ENCODE results near the gene JAKMIP1.
"Not testable (repeated sequence)": the region's sequence is repeated elsewhere in the genome, so short reads cannot be mapped to it uniquely, and the experiment has no call there.

JAKMIP1 gene

GRCh38 chr4:6013564-6013963, 186.8 kb downstream of the JAKMIP1 start:
- no peak for DNase-seq (ENCODE audit: low read depth, low spot score)

GRCh38 chr4:6012200-6012599, 188.1 kb downstream of the JAKMIP1 start:
- no peak for DNase-seq (ENCODE audit: low read depth, low spot score)

GRCh38 chr4:6011686-6012085, 188.7 kb downstream of the JAKMIP1 start:
- DNase-seq (ENCODE audit: low read depth, low spot score) = no peak

- no peak for DNase-seq (ENCODE audit: low read depth, low spot score)
These were observed 189.1 kb downstream of the JAKMIP1 start for GRCh38 chr4:6011271-6011671.

GRCh38 chr4:6010789-6011188, 189.6 kb downstream of the JAKMIP1 start:
- no peak for DNase-seq (ENCODE audit: low read depth, low spot score)

- no peak for DNase-seq (ENCODE audit: low read depth, low spot score)
These were observed 190.9 kb downstream of the JAKMIP1 start for GRCh38 chr4:6009452-6009851.

GRCh38 chr4:6008766-6009385, 191.5 kb downstream of the JAKMIP1 start:
- no peak for DNase-seq (ENCODE audit: low read depth, low spot score)

GRCh38 chr4:6008092-6008551, 192.2 kb downstream of the JAKMIP1 start:
- DNase-seq (ENCODE audit: low read depth, low spot score) = no peak

- no peak for DNase-seq (ENCODE audit: low read depth, low spot score)
These were observed 195.2 kb downstream of the JAKMIP1 start for GRCh38 chr4:6005175-6005574.

GRCh38 chr4:6003485-6003884, 196.9 kb downstream of the JAKMIP1 start:
- not testable (repeated sequence) for DNase-seq (ENCODE audit: low read depth, low spot score)

- no peak for DNase-seq (ENCODE audit: low read depth, low spot score)
These were observed 197.4 kb downstream of the JAKMIP1 start for GRCh38 chr4:6002926-6003325.

GRCh38 chr4:6002492-6002833, 197.9 kb downstream of the JAKMIP1 start:
- DNase-seq (ENCODE audit: low read depth, low spot score) = no peak

- no peak for DNase-seq (ENCODE audit: low read depth, low spot score)
These were observed 198.5 kb downstream of the JAKMIP1 start for GRCh38 chr4:6001680-6002491.

- no peak for DNase-seq (ENCODE audit: low read depth, low spot score)
These were observed 200.5 kb downstream of the JAKMIP1 start for GRCh38 chr4:5999830-6000365.

GRCh38 chr4:5999356-5999755, 201.0 kb downstream of the JAKMIP1 start:
- no peak for DNase-seq (ENCODE audit: low read depth, low spot score)

- peak; percentile 8 for DNase-seq (ENCODE audit: low read depth, low spot score)
These were observed 201.9 kb downstream of the JAKMIP1 start for GRCh38 chr4:5998333-5998936.

GRCh38 chr4:5996641-5997040, 203.7 kb downstream of the JAKMIP1 start:
- no peak for DNase-seq (ENCODE audit: low read depth, low spot score)

GRCh38 chr4:5995901-5996623, 204.3 kb downstream of the JAKMIP1 start:
- no peak for DNase-seq (ENCODE audit: low read depth, low spot score)

- no peak for DNase-seq (ENCODE audit: low read depth, low spot score)
These were observed 206.2 kb downstream of the JAKMIP1 start for GRCh38 chr4:5993876-5994811.

GRCh38 chr4:5993346-5993745, 207.0 kb downstream of the JAKMIP1 start:
- DNase-seq (ENCODE audit: low read depth, low spot score) = not testable (repeated sequence)

- no peak for DNase-seq (ENCODE audit: low read depth, low spot score)
These were observed 207.5 kb downstream of the JAKMIP1 start for GRCh38 chr4:5992828-5993321.

All from activated CD4-positive, CD25-positive, alpha-beta regulatory T cell treated with anti-CD3 and anti-CD28 coated beads, Interleukin-2, amount 50 U/mL, for 16 hours (primary cell).